Measurements from ENCODE around the gene TBX18. TPM values are rescaled to one million over a fixed set of nuclear protein-coding genes. Genes with fewer than 3 reads are reported as not detected.

TBX18 gene
- total and polyA plus RNA-seq, 9 of the 15 experiments (the other 6 are each of a cell fraction or from before 2014, with no cell fraction given), result 4.0 to 36.1 (median 20.7) TPM

GRCh38 chr6:84769306-84769705, 4.9 kb upstream of the TBX18 start (continued):
- TF ChIP-seq ZNF384 (IDR thresholded peaks at IDR 0.05; ENCODE audit: low read depth, low read length) (0 out of 2 replicates have a peak, but pooled peaks have one; percentile 36), ZNF347 (CRISPR knock-in tag; IDR thresholded peaks at IDR 0.05; ENCODE audit: low read depth) (no peak), ZKSCAN3 (CRISPR knock-in tag; IDR thresholded peaks at IDR 0.05) (no peak), ZFX (CRISPR knock-in tag; IDR thresholded peaks at IDR 0.05) (no peak; the same call in 1 of the 2 replicates), NKRF (IDR thresholded peaks at IDR 0.05; ENCODE audit: borderline replicate concordance) (no peak), ZNF551 (CRISPR knock-in tag; IDR thresholded peaks at IDR 0.05) (no peak), ZNF217 (CRISPR knock-in tag; IDR thresholded peaks at IDR 0.05) (no peak), CEBPG (CRISPR knock-in tag; IDR thresholded peaks at IDR 0.05) (no peak), CEBPG (tag; conservative IDR thresholded peaks at IDR 0.05 in 1 of 2, IDR thresholded peaks at IDR 0.05 in 1 of 2) (no peak), MNT (conservative IDR thresholded peaks at IDR 0.05) (no peak), ZBED1 (IDR thresholded peaks at IDR 0.05) (no peak), SMAD2 (IDR thresholded peaks at IDR 0.05; ENCODE audit: low read depth, low read length) (no peak), SMAD4 (CRISPR knock-in tag; conservative IDR thresholded peaks at IDR 0.05) (no peak), ZNF184 (CRISPR knock-in tag; IDR thresholded peaks at IDR 0.05) (no peak), HDAC3 (IDR thresholded peaks at IDR 0.05; ENCODE audit: borderline replicate concordance, partially characterized antibody) (no peak), RBM22 (IDR thresholded peaks at IDR 0.05; ENCODE audit: low read depth, low read length, poor library complexity, severe bottlenecking) (no peak), SNRNP70 (optimal IDR thresholded peaks at IDR 0.05; ENCODE audit: low read depth, low read length) (no peak), GABPB2 (CRISPR knock-in tag; conservative IDR thresholded peaks at IDR 0.05) (no peak), ZNF586 (CRISPR knock-in tag; conservative IDR thresholded peaks at IDR 0.05) (no peak)
- TF ChIP-seq, protein P1, sequence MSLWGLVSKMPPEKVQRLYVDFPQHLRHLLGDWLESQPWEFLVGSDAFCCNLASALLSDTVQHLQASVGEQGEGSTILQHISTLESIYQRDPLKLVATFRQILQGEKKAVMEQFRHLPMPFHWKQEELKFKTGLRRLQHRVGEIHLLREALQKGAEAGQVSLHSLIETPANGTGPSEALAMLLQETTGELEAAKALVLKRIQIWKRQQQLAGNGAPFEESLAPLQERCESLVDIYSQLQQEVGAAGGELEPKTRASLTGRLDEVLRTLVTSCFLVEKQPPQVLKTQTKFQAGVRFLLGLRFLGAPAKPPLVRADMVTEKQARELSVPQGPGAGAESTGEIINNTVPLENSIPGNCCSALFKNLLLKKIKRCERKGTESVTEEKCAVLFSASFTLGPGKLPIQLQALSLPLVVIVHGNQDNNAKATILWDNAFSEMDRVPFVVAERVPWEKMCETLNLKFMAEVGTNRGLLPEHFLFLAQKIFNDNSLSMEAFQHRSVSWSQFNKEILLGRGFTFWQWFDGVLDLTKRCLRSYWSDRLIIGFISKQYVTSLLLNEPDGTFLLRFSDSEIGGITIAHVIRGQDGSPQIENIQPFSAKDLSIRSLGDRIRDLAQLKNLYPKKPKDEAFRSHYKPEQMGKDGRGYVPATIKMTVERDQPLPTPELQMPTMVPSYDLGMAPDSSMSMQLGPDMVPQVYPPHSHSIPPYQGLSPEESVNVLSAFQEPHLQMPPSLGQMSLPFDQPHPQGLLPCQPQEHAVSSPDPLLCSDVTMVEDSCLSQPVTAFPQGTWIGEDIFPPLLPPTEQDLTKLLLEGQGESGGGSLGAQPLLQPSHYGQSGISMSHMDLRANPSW (CRISPR knock-in tag; IDR thresholded peaks at IDR 0.05), result no peak
